GM19193 (cell line): ENCODE data around the gene MTG2.

Experiments
- POLR2A ChIP-seq: IDR thresholded peaks from 4 replicates; pipeline ENCODE4 v1.6.1; 2011; ENCODE audit not compliant: insufficient read depth, insufficient read length; ENCODE audit errors: extremely low read depth

MTG2 gene

GRCh38 chr20:62209850-62210495 lies 27.1 kb downstream of the MTG2 start:
- no peak for TF ChIP-seq POLR2A

GRCh38 chr20:62210496-62210855 lies 27.6 kb downstream of the MTG2 start:
- no peak for TF ChIP-seq POLR2A

- TF ChIP-seq POLR2A, result no peak
Measured at GRCh38 chr20:62211216-62211615, 28.4 kb downstream of the MTG2 start.

GRCh38 chr20:62211769-62212288 lies 29.0 kb downstream of the MTG2 start:
- TF ChIP-seq POLR2A, result no peak

- no peak for TF ChIP-seq POLR2A
Measured at GRCh38 chr20:62212299-62212698, 29.5 kb downstream of the MTG2 start.

- TF ChIP-seq POLR2A, result no peak
Measured at GRCh38 chr20:62214067-62214466, 31.2 kb downstream of the MTG2 start.

GRCh38 chr20:62215020-62215990 lies 32.5 kb downstream of the MTG2 start:
- no peak for TF ChIP-seq POLR2A

GRCh38 chr20:62215991-62216635 lies 33.3 kb downstream of the MTG2 start:
- TF ChIP-seq POLR2A, result no peak

GRCh38 chr20:62216636-62217566 lies 34.1 kb downstream of the MTG2 start:
- TF ChIP-seq POLR2A, result no peak

- TF ChIP-seq POLR2A, result no peak
Measured at GRCh38 chr20:62217913-62218773, 35.3 kb downstream of the MTG2 start.

GRCh38 chr20:62219101-62219991 lies 36.5 kb downstream of the MTG2 start:
- no peak for TF ChIP-seq POLR2A

GRCh38 chr20:62219992-62220665 lies 37.3 kb downstream of the MTG2 start, which contains the start of gene HRH3:
Gene HRH3 (minus strand): TSS chr20:62220278. CDS start chr20:62219970, 308 bp downstream.
- TF ChIP-seq POLR2A, result no peak
